AML-193 (cell line): ENCODE data around the gene MIDN.

ENCODE experiments used
- DNase-seq, 2 experiments: peaks; one replicate each; lab custom pipeline; 2025; lab: John Stamatoyannopoulos, UW

Gene MIDN

DNA sequence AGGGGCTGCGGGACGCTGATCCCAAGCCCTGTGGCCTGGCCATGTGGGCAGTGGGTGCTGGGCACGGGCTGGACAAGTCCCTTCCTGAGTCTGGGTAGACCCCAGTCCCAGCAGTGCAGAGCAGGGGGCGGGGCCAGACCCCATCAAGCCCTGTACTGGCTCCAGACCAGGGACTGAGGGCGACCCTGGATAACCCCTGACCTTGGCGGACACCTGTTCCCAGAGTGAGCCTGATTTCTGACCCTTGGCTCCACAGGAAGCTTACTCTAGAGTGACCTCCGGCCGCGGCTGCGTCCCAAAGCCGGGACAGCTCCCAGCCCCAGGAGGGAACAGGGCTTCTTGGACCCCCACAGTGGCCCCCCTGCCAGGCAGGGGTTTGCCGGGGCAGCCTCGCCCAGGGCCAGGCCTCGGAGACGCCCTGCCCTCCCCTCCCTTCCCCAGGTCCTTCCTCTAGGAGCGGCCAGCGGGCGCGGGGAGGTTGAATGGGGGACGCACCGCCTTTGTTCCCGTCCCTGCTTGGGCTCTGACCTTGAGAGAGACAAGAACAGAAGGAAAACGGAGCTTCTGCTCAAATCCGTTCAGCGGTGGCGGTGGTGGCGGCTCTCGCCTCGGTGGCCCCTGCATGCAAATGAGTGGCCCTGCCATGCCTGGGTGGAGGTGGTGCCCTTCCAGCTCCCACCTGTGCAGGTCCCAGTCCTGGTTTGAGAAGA is 35.0 kb downstream of the MIDN start:
- no peak for DNase-seq

DNA sequence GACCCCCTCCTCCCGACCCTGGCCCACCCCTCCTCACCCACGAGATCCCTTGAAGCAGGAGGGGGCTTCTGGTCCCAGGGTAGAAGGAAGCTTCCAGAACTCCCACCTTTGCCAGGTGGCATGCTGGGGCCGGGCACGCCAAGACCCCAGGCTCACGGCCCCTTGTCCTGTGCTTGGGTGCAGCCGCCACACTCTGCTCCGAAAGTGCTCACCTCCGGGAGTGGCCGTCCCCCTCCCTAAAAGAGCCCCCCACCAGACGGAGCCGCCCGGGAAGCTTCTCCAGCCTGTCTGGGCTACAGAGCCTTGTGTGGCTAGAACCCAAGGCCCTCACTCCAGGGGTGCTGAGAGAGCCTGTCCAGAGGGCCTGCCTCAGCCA is 35.5 kb downstream of the MIDN start:
- DNase-seq, result no peak

DNA sequence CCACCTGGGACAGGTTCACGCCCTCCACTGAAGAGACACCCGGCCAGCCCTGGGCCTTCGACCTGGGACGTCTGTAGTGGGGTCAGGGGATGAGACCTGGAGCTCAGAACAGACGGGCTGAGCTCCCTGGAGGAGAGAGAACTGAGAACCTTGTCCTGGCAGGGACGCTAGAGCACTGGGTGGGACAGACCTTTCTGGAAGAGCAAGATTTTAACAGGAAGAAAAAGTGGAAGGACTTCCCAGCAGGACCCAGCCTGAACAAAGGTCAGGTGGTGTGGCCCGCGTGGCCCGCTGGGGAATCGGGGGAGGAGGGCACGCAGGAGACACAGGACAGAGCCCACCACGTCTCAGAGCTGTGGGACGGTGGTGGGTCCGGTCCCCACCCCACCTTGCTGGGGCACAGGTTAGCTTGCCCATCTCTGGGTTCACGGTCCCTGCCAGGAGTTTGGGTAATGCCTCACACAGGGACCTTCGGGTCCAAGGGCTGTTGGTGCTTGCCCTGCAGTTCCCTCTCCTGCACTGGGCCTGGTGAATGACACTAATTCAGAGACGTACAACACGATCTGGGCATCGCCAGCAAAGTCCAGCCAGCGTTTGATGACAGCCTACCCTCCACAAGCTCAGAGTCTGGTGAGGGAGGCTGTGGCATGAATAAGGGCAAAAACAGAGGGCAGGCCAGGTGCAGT is 36.1 kb downstream of the MIDN start:
- DNase-seq, result no peak

DNA sequence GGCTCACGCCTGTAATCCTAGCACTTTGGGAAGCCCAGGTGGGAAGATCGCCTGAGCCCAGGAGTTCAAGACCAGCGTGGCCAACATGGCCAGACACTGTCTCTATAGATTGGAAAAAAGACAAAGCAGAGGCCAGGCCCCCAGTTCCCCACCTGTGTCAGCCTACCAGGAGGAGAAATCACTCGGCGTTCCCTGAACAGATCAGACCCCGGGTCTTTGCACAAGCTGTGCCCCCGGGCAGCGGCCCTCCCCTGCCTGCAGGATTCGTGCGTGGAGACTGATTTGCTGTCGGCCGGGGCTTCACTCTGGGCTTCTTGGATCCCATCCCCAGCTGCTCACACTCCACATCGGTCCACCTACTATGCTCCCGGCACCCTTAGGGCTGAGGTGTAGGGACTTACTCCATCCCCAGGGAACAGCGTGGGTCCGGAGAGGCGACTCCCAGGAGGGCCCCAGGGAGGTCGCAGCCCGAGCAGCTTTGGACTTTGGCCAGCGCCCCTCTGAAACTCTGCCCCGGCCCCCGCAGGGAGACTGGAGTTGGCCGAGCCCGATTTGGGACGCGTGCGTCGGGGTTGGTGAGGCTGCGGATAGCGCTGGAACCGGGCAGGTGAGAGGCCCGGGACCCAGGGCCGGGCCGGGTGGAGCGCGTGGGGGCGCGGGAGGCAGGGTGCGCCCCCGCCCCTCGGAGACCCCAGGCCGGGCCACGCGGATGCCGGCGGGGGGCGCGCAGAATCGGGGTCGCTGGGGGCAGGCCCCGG is 36.8 kb downstream of the MIDN start:
- no peak for DNase-seq

DNA sequence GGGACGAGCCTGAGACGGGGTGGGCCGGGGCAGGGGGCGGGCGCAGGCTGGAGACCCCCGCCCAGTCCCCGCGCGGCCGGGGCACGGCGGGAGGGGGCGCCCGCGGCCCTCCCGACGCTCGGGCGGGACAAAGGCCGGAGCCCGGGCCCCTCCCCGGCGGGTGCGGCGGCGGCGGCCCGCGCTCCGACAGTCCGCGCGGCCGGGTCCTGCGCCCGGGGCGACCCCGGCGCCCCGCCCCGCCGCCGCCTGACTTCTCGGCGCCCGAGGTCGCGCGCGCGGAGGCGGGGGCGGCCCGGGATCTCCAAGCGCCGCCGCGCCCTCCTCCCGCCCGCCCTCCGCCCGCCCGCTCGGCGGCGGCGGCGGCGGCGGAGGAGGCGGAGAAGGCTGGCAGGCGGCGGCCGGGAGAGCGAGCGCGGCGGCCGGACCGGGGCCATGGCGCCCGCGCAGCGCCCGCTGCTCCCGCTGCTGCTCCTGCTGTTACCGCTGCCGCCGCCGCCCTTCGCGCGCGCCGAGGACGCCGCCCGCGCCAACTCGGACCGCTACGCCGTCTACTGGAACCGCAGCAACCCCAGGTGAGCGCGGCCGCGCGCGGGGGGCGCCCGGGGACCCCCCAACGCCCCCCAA is 37.5 kb downstream of the MIDN start, which contains the start of gene EFNA2:
EFNA2 (plus strand) TSS at position 137 of the 624 bp plus-strand sequence; CDS start at position 433, 296 bp downstream.
- DNase-seq, result no peak

DNA sequence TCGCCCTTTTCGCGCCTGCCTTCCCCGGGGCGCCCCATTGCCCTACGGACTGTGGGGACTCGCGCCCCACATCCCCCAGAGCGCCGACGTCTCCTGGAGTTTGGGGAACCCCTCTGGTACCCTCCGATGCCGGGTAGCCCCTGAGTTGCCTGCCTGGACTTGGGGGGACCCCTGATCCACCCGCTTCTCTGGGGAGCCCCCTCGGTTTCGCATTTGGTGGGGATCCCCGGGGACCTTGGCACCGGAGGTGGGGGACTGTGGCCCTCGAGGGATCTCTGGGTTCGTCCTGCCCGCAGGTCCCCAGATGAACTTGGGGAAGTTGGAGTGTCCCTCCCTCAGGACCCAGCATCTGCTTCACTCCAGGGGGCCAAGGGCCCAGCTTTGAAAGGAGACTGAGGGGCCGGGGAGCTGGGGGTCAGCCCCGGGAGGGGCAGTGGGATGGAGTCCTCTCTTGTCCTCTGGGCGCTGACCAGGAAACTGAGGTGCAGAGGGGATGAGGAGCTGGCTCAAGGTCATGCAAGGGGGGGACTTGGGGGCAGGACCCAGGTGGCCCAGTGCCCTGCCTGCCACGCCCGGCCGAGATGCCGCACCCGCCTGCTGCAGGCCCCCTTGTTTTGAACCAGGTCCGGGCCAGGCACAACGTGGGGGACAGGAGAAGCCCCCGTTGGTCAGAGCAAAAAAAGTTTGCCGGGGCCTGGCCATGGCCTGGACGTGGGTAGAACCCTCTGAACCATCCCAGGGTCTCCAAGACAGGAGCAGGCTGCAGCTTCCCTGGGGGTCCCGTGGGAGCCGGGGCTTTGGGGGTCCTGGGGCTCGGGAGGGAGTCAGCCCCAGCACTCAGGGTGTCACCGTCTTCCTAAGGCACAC is 38.3 kb downstream of the MIDN start:
- no peak for DNase-seq

DNA sequence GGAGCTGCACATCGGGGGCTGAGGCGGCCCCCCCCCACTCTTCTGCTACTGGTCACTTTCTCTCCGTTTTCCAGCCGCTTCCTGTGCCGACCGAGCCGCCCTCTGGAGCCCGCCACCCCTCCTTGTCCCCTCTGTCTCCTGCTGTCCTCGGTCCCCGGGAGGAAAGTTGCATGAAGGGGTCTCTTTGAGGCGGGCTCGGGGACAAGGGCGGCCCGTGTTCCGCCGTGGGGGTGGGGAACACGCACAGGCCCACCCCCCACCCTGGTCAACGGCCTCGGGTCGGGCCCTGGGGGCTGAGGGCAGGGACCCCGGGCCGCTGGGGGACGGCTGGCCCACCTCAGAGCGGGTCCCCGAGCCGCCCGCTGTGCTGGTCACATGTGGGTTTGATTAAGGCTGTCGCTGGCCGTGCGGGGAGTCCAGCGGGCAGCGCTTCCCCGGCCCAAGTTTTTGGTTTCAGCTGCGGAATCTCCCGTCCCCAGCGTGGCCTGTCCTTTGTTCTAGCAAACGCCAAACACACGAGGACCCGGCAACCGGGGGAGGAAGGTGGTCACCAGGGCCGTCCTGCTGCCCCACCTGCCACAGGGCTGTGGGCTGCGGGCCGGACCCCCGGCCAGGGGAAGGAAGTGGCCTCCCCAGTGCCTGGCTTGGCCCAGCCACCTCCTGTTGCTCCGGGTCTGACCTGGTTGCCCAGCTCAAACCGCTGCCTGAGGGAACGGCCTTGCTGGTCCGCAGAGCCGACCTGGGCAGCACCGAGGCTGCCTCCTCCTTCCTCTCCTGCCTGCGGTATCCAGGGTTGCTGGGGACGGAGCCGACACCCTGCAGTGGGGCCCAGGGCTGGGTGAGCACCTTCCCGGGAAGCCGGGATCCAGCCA is 39.2 kb downstream of the MIDN start:
- DNase-seq, result no peak

DNA sequence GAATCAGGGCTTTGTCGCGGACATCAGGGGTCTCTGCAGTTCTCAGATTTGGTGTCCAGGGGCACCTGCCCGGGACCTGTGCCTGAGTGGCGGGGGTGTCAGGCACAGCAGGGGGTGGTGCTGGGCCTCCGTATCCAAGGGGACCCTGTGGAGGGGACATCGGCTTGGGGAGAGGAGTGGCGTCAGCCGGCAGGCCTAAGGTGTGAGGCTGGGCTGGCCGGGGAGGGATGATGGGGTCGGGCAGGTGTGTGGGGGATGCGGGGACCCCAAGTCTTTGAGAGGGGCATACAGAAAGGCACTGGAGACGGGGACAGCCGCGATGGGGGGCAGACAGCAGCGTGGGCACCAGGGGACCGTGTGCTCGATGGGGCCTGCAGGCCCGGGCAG is 39.8 kb downstream of the MIDN start:
- no peak for DNase-seq

DNA sequence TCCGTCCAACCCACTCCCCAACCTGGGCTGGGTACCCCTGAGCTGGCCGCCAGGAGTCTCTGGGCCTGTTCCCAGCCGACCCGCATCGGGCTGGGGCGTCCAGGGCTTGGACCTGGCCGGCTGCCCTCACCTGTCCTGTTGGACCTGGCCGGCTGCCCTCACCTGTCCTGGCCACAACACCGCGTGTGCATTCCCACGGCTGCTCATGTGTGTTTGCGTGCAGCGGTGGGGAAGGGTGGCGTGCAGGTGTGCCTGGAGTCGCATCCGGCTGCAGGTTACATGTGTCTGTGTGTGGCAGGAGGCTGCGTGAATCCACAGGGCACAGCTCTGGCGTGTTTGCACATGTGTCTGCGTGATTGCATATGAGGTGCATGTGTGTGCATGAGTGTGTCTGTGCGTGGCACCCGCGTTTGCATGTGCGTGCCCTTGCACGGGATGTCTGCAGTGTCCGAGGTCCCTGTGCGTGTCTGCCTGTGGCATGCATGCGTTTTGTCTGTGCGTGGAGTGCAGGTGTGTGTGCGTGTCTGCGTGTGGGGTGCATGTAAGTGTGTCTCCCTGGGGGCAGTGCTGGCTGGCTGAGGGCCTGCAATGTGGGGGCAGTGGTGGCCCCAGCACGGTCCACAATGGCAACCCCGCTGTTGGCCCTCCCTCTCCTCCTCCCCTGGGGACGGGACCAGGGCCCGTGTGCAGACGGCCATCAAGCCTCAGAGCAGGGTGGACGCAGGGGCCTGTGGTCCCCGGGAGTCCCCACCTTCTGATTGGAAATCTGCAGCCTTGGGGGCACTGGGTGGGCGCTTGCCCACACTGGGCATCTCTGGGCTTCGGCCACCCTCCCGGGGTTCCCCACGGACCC is 40.7 kb downstream of the MIDN start:
- no peak for DNase-seq

DNA sequence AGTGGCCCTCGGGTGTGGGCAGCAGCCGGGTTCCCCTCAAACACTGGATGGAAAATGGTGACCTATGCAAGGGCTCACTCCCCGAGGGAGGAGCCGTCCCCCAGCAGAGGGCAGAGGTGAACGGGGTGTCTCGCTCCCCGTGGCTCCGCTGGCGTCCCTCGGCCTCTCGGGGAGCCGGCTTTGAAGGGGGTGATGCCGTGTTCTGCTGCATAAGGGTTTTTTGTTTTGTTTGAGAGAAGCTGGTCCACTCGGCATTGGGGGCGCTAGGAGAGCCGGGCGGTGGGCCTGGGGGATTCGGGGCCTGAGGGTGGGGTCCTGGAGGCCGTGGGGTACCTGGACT is 41.3 kb downstream of the MIDN start:
- no peak for DNase-seq

DNA sequence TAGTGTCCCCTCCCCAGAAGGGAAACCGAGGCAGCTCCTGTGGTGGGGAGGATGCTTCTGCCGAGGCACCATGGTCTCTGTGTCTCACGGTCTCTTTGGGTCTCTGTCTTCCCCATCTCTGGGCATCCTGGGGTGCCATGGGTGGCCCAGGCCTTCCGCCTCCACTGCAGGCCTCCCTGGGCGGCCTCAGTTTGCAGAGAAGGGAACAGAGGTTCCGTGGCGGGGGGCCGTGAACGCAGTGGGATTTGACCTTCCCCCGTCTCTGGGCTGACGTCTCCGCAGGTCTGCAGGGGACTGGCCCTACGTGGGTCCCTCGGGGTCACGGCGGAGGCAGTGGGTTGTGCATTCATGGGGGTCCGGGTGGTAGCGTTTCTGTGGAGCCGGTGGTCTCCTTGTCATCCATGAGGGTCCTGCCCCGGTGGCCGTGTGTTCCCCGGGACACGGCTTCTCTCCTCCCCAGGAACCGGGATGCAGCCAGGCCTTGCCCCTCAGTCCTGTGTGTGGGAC is 41.9 kb downstream of the MIDN start:
- DNase-seq, result no peak

DNA sequence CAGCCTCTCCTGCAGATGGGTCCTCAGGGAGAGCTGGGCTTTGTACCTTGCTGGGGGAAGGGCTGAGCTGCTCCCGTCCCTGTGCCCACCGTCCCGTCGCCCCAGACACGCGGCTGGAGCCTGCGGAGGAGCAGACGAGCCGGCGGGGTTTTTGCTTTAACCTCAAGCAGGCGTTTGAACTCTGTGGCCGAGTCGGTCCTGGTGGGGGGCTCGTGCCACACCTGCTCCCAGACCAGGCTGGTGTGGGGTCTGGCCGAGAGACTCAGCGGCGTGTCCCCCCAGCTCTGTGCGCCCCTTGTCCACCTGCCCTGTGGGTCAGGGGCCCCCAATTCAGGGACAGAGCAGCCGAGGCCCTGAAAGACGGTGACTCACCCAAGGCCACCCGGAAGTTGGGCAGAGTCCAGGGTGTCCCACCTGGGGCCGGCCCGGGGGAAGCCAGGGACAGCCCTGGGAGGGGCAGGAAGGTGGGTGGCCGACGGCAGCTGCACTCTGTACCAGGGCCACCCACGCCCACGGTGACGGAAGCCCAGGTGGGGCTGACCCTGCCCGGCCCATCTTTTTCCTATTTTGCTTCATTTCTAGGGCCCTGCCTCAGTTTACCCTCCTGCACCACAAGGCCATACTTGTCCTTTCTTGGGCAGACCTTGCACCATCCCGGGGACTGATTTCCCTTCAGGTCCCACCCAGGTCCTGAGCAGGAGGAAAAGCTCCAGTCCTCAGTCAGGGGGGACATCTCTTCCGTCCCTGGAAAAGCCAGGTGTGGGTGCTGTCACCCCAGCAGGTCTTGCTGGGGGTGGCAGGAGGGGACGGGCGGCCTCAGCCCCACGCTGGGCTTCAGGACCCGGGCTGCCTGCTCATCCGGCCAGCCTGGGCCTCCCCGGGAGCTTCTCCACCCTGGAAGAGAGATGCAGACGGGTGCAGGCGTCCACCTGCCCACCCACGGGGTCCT is 42.6 kb downstream of the MIDN start:
- no peak for DNase-seq

DNA sequence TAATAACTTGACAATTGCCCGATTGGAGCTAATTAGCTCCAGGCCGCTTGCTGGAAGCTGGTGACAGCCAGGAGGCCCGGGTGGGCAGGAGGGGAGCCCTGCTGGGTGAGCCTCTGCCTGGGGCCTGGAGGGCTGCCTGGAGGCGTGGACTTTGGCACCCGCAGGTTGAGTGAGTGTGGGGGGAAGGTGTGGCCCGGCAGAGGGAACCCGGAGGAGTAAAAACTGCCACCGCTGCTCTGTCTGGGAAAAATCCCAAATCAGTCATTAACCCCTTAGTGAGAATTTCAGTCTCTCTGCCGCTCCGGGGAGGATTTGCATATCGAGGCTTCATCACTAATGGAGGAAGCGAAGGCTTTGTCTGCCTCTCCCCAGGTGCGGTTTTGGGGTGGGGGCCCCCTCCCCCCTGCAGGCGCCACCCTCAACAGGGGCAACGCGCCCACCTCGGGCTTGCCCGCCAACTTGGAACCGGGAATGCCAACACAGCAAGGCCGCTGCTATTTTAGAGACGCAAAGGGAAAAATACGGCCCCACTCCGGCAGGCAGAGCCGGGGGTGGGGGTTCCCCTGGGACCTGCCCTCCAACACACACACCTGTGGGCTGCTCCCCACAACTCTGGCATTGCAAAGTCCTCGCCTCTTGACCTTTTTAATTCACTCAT is 43.5 kb downstream of the MIDN start:
- DNase-seq, result no peak

DNA sequence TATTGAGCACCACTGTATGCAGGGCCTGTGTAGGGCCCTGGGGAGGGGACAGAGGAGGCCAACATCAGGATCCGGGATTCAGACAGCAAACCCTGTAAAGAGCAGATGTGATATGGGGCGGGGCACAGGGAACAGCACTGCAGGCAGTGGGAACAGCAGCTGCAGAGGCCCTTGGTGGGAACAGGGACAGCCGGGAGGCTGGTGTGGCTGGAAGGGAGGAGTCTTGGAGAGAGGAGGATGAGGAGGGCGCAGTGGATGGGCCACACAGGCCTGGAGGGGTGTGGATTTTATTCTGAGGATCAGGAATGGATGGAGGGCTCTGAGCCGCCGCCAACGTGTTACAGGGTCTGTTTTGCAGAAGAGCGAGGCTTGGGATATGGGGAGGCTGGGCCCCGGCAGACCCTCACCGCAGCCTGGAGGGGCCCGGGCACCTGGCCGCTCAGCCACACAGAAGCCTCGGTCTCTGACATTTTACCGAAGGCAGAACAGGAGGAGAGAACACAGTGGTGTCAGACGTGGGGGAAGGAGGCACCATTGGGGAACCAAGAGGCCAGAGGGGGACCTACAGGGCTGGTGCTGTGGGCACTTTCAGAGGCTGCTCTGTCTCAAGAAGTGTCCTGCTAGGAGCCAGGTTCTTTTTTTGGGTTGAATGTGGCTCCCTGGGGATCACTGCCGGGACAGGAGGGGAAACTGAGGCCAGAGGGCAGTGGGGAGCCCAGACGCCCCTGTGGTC is 44.2 kb downstream of the MIDN start:
- no peak for DNase-seq

DNA sequence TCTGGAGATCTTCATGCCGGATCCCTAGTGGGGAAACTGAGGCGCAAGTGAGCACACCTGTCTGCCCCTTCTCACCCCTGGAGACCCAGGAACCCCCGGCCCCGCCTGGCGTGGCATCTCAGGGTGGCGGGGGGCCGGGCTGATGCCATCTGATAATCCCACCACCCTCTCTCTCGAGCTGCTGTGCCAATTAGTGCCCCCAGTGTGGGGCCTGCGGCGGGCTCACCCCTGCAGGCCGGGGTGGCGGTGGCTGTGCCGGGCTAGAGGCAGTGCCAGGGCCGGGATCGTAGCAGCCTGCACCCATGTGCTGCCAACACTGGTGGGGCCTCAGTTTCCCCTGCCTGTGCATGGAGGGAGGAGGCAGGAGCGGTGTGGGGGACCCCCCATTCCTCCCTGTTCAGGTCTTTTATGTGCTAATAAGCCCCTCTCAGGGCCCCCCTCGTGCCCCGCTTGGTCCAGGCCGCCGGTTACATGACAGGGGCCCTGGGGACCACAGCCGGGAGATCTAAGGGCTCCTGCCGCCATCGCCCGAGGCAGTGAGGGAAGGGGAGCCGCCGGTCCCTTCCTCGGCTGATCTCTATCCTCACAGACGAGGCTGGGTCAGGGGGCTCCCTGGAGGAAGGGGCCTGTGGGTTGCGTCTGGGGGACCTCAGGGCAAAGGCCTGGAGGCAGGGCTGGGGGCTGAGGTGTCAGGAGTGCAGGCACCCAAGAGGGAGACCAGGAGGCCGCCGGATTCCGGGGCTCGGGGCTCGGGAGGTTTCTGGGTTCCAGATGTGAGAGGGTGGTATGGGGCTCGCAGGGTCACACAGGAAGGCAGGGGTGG is 45.6 kb downstream of the MIDN start:
- no peak for DNase-seq

DNA sequence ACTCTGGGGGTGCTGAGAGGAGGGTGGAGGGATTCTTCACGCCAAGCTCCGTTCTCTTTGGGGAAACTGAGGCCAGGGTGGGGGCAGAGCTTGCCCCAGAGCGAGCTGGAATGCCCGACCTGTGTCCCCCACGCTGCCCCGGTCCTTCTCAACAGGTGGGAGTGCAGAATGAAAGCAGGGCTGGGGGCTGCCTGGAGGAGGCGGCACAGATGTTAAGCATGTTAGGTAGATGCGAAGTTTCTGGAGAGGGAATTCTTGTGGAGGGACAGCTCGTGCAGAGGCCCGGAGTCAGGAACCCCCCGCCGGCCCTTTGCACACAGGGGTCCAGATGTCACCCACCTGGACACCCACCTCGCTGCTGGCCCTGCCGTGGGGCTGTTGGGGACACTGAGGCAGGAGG is 46.3 kb downstream of the MIDN start:
- DNase-seq, result no peak
